Activated T-helper 1 cell treated with Interleukin-2 at 50 U/mL for 16 hours (primary cell): ENCODE measurements around the gene MYH6.

Source experiments
- DNase-seq: peaks from one replicate; pipeline ENCODE4 v3.0.0-alpha.2; 2020; ENCODE audit warnings: low read depth

MYH6 gene

DNA sequence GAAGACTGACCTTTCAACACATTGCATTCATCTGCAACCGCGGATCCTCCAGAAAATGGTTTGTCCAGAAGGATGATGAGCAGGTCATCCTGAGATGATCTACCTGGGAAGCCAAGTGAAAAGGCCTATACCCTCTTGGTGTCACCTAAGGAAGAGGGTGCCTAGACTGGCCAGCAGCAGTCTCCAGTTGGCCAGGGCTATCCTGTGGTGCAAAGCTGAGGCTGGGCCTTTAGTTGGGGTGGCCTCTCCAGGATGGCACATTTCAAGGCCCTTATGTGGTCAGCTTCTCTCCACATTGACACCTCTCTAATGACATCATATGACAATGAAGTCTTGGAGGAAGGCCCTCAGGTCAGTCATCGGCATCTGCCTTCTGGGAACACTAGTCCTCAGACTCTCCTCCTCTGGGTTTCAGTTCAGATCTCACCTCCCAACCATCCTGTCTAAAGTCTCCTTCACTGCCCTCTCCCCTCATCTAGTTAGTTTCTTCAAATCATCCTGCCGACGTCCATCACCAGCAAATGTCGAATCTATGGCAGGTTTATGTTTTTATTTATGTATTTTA is 52.1 kb downstream of the MYH6 start:
- DNase-seq = no peak

DNA sequence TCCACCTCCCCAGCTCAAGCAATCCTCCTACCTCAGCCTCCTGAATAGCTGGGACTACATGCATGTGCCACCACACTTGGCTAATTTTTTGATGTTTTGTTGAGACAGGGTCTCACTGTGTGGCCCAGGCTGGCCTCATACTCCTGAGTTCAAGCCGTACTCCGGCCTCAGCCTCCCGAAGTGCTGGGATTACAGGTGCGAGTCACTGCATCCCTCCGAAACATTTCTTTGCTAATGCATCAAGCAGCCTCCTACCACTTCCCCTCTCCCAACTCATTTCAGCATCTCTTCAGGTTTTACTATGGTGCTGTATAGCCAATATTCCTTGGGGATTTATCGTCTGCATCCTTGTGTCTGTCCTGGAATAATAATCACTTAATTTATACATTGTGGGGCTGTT is 53.1 kb downstream of the MYH6 start:
- no peak for DNase-seq

DNA sequence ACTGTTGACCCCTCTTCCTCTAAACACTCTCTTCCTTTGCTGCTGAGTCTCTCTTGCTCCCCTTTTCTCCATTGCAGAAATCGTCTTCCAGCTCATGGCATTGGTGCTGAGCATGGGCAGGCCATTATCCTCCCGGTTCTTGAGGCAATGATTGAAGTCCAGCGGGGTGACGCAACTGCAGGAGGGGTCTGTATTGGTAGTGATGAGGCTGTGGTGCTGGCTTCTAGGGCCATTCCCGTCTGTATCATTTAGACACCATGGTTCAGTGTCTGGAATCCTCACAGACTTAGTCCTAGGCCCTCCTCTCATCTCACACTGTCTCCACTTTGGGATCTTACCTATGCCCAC is 54.7 kb downstream of the MYH6 start:
- DNase-seq = no peak

DNA sequence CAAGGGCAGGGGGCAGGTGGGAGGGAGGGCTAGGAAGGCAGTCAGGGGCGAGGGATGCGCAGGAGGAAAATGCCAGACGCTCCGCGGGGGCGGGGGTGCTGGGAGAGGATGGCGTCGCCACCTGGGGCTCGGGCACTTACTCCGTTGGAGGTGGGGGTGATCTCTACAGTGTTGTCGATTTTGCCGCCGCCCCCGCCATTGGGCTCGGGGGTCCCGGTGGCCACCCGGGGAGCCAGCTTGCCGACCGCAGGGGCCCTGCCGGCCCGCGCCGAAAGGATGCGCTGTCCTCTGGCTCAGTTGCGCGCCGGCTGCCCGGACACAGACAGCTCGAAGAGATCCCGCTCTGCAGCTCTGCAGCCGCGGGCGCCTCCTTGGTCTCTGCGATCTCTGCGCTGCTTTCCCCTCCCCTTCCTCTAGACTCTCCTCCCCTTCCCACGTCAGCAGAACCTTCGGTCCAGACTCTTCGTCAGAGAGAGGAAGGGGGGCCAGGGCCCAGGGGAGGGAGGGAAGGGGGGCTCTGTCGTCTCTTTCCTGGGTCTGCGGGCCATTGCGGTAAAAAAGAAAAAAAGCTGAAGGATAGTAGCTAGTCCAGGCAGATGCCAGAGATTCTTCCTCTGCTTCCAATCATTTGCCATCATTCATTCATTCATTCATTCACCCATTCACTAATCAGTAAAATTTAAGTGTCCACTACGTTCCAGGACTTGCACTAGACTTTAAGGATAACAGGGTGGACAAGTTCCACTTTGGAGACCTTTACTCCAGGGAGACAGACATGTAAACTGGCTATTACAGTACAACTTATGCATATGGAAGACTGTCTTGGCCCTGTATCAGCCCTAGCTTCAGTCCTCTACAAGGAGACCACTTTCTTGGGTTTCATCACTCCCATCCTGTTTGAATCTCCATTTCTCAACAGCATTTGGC is 55.3 kb downstream of the MYH6 start, which contains the start of gene SLC22A17:
TSS of gene SLC22A17 (minus strand) at position 382 of the 927 bp plus-strand sequence.
- peak; percentile 26 for DNase-seq

DNA sequence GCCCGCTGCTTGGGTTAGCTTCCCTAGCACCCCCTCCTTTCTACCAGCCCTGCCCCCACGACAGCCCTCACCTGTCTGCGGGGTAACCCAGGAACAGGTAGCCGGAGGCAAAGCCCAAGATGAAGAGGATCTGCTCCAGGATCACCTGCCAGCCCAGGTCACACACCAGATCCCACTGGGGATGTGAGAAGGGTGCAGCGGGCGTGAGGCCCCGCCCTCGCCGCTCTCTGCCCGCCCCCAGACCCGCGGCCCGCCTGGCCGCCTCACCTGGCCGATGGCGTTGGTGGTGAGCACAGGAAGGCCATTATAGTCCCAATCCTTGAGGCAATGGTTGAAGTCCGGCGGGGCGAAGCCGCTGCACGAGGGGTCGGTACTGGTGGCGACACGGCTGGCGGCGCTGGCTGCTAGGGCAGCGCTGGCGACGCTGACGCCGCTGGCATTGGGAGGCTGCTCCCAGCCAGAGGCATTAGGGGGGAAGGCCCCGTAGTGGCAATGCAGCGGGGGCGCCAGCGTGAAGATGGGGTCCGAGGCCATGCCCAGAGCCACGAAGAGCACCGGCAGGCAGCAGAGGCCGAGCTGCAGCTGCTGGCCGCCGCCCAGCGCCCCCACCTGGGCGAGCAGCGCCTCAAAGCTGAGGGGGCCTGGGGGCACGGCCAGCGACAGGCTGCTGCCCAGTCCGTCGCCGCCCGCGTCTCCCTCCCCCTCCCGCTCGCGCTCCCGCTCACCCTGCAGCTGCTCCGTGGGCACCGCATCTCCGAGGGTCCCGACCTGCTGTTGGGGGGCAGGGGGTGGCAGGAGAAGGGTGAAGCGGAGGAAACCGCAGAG is 56.2 kb downstream of the MYH6 start:
- no peak for DNase-seq

DNA sequence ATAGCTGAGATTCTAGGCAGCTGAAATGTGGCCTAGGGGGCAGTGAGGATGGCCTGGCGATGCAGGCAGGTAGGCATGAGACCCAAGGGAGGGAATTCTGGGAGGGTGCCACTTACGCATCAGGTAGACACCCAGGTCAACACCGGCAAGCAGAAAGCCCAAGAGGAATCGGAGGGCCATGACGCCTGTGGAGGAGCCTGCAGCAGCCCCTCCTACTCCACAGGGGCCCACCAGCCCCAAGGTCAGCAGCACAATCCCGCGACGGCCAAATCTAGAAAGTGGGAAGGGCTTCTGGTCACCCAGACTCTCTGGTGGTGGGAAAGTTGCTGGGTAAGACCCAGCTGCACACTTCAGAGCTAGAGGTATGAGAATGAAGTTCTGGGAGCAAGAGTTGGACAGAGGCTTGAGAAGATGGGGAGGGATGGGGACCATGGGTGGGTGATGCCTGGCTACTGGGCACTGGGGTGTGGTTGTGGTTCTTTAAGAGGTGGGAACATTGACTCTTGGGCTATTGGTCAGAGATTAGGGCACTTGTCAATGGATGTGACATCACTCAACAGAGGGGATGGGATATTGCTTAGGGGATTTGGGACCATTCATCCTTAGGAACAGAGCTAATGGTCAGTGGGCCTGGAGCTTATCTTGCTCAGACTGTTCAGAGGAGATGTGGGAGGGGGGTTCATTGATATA is 58.8 kb downstream of the MYH6 start:
- no peak for DNase-seq

DNA sequence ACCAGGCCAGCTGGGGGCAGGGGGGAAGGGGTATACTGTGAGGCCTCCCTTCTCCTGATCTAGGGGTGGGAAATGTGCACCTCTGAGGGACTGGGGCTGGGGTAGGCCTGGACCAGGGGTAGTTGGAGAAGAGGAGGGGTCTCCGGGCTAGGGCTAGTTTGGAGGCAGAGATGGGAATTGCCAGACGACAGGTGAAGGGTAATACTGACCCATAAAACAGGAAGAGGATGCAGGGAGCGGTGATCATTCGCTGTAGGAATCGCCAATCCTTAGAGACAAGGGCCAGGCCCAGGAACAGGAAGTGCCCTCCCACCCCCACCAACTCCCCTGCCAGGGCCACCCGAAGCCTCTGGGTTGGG is 59.8 kb downstream of the MYH6 start:
- DNase-seq = no peak

DNA sequence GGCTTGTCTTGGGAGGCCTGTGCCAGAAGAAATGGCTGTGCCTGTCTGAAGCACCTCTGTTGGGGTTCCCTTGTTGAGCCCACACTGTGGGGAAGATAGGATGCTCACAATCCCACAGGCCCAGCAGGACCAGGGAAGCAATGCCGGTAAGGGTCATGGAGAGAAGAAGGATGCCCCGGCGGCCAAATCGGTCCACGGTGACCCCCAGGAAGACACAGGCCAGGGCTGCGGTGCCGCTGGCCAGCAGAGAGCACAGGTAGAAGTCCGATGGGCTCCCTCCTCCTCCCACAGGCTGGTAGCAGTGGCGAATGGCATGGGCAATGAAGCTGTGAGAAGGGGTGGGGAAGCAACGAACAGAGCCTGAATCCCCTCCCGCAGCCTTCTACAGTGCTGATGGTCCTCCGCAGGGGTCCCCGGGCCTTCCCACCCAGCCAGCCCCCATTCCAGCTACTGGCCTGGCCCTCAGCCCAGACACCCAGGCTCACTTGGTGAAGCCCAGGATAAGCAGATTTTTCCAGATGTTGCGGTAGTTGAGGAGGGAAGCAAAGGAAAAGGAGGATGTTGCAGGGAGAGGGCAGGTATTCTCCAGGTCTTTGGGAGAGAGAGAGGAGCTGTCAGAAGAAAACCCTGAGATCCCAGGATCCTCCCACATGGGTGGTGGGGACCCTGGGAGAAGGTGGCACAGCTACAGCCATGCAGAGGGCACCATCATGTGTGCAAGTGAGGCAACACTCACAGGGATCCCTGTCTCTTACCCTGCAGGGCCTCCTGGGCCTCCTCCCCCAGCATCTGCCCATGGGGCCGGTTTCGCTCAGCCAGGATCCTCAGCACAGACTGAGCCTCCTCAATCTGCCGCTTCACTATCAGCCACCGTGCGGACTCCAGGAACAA is 60.4 kb downstream of the MYH6 start:
- DNase-seq = no peak

DNA sequence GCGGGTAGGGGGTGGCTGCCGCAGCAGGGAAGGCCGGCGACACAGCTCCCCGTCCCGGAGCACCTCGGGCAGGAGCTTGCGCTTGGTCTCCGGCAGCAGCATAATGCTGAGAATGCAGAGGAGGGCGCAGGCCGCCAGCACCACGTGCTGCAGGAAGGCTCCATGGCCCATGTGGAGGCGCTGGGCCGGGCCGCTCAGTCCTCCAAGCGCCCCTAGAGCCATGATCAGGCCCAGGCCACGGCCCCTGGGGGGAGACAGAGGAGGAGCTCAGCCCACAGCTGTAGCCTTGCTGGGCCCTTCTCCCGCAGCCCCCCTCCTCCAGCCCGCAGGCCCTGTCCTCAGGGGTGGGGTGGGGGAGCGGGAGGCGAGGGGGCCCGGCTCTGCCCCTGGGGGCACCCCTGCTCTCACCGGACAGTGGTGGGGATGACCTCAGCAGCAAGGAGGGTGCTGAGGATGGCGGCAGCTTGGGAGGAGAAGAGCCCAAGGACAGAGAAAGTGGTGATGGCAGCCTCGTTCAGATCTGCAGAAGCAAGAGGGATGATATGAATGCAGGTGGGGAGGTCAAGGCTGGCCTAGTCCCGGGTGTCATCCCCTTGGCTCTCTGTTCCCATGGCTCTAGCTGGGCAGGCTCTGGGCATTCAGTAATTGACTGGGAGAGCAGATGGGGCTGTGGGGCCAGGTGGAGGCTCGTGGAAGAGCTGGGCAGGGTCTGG is 61.2 kb downstream of the MYH6 start:
- DNase-seq = no peak

DNA sequence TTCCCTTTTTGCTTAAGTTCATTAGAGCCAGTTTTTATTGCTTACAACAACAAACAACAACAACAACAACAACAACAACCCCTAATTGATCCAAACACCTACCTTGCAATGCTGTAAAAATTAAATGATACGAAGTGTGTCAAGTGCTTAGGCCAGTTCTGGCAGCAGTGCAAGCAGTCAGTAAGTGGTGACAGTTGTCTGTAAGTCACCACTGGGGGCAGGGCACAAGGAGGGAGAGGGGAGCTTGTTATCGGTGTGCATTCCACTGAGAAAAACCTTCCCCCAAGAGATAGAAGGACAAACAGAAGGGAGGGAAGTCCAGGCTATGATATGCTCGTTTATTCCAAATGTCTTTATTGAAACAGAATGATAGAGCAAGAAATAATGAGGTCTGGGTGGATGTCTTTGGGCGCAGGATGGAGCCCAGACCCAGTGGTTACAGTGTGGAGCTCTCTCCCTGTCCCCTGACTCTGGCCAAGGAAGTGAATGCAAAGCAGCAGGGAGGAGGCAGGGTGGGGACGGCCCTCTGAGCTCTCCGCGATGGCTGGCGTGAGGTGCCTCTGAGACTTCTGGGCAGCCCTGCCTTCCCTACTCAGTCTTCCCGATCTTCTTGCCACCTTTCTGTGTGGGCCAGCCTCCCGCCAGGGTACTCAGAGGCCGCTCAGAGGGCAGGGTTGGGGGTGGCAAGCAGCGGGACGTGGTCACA is 61.9 kb downstream of the MYH6 start:
- no peak for DNase-seq

DNA sequence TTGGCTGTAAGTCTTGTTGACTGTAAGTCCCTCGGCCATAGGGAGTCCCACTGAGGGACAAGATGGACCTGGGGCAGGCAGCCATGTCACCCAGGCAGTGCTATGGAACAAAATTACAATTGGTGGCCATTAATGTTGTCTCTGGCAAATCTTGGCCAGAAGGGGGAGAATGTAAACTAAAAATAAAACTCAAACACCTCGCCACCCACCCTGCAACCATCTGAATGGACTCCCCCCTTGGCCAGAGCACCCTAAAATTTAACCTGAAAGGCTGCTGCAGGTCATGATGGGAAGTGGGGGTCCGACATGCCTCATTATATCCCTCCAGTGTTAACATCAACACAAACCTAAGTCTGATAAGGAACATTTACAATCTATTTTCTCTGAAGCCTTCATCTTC is 63.6 kb downstream of the MYH6 start:
- DNase-seq = no peak

DNA sequence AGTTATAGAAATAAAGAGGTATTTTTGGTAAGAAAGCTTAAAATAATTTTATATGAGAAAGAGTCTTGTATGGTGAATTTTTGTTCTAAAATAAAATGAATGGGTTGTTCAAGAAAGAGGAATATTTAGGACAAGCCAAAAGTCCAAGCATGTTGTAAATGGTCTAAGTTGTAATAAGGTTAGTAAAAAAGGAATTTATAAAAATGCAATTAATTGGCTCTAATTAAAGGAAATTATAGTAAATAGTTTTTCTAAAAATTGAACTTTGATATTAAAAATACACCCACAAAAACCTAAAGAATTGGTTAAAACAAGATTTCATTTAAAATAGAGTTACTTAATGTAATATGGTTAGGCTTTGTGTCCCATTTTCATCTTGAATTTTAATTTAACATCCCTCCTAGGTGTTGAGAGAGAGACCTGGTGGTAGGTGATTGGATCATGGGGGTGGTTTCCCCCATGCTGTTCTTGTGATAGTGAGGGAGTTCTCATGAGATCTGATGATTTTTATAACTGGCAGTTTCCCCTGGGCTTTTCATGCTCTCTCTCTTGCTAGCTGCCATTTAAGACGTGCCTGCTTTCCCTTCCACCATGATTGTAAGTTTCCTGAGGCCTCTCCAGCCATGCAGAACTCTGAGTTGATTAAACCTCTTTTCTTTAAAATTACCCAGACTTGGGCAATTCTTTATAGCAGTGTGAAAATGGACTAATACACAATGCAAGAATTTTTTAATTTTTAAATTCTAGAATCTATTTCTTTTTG is 68.4 kb downstream of the MYH6 start:
- no peak for DNase-seq

DNA sequence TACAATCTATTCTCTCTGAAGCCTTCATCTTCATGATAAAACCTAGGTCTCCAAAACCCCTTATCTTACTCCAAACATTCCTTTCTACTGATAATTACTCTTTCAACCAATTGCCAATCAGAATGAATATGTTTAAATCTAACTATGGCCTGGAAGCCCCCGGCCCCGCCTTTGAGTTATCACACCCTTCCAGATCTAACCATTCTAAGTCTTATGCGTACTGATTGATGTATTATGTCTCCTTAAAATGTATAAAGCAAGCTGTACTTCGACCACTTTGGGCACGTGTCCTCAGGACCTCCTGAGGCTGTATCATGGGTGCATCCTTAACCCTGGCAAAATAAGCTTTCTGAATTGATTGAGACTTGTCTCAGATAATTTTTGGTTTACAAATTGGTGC is 72.5 kb downstream of the MYH6 start:
- no peak for DNase-seq
